Measurements from ENCODE around the gene DKK2. TPM values are rescaled to one million over a fixed set of nuclear protein-coding genes. Genes with fewer than 3 reads are reported as not detected.

DKK2 gene
- total RNA-seq, 1 experiment from 2014 or later = 0.11 TPM

DNA sequence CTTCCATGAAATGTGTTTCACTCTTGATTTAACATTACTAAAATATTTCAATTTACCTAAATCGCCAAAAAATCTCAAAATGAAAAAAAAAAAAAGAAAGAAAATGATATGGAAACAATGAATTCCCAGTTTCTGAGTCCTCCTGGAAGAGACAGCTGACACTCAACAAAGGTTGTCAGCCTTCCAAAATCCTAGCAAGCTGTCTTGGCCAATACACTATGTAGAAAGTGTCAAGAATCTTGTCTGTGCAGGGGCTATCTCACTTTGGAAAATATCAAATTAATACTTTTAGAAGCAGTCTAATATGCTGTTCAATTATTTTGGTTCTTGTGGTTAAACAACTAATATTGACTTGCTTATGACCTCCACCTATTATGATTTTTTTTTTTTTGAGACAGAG lies 8.7 kb downstream of the DKK2 start:
- H2BK12ac ChIP-seq (ENCODE audit: insufficient read length, low read depth, low read length) = no peak overlapping the region
- H3K27me3 Mint-ChIP-seq (ENCODE audit: low read depth) = no peaks in the 10 kb centered on the region; the same call in 1 of the 2 replicates
- H2BK20ac ChIP-seq (ENCODE audit: low read depth, low read length, poor library complexity, severe bottlenecking) = no peak overlapping the region
- H3K36me3 Mint-ChIP-seq (ENCODE audit: insufficient read depth in 1 of 3, low read depth in 3 of 3) = no peaks in the 10 kb centered on the region
- TF ChIP-seq, protein P1, sequence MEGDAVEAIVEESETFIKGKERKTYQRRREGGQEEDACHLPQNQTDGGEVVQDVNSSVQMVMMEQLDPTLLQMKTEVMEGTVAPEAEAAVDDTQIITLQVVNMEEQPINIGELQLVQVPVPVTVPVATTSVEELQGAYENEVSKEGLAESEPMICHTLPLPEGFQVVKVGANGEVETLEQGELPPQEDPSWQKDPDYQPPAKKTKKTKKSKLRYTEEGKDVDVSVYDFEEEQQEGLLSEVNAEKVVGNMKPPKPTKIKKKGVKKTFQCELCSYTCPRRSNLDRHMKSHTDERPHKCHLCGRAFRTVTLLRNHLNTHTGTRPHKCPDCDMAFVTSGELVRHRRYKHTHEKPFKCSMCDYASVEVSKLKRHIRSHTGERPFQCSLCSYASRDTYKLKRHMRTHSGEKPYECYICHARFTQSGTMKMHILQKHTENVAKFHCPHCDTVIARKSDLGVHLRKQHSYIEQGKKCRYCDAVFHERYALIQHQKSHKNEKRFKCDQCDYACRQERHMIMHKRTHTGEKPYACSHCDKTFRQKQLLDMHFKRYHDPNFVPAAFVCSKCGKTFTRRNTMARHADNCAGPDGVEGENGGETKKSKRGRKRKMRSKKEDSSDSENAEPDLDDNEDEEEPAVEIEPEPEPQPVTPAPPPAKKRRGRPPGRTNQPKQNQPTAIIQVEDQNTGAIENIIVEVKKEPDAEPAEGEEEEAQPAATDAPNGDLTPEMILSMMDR (conservative IDR thresholded peaks at IDR 0.05) = no peak
- H3K27me3 ChIP-seq (ENCODE audit: insufficient read depth, low read length) = no peaks in the 10 kb centered on the region
- no peak overlapping the region for H2BK15ac ChIP-seq (ENCODE audit: low read depth, low read length)
- H3K23ac ChIP-seq (ENCODE audit: insufficient read length, low read depth, low read length) = no peak overlapping the region
- H4K20me1 ChIP-seq (ENCODE audit: control insufficient read depth, insufficient read depth, insufficient read length) = no peaks in the 10 kb centered on the region
- H3K9ac ChIP-seq (ENCODE audit: extremely low read depth, insufficient read length, low read length) = no peak overlapping the region
- H3K4me2 ChIP-seq (ENCODE audit: insufficient read depth, insufficient read length, low read length) = no peak overlapping the region
- H3K4ac ChIP-seq (ENCODE audit: low read depth, low read length) = no peak overlapping the region
- H3K56ac ChIP-seq (ENCODE audit: insufficient read length, low read depth, low read length) = no peak overlapping the region
- H3K23me2 ChIP-seq (ENCODE audit: insufficient read length, low read depth, low read length, poor library complexity, severe bottlenecking) = no peaks in the 10 kb centered on the region
- no peak overlapping the region for H2BK120ac ChIP-seq (ENCODE audit: low read depth, low read length, poor library complexity, severe bottlenecking)
- H3K4me3 Mint-ChIP-seq = no peak overlapping the region
- no peak overlapping the region for H2AFZ ChIP-seq (ENCODE audit: low read length)
- H2BK5ac ChIP-seq (ENCODE audit: insufficient read length, low read length) = no peak overlapping the region
- H4K5ac ChIP-seq (ENCODE audit: insufficient read length, low read depth, low read length) = no peak overlapping the region
- no CpG with 5 or more reads among the region's 1 CpG for WGBS (ENCODE audit: extremely low coverage, insufficient read length, low lambda C conversion rate)
- no peaks in the 10 kb centered on the region for H3K4me1 ChIP-seq (ENCODE audit: insufficient read depth, low read length)
- no peak overlapping the region for H3K27ac ChIP-seq (ENCODE audit: insufficient read length, low read depth, low read length)
- no peaks in the 10 kb centered on the region for H3K9me3 ChIP-seq (ENCODE audit: control insufficient read depth, low read depth, low read length)
- no peak overlapping the region for H3K27ac Mint-ChIP-seq
- DNase-seq = no peak
- no peak overlapping the region for H2AK5ac ChIP-seq (ENCODE audit: insufficient read length, low read length)
- no peak overlapping the region for H3K18ac ChIP-seq (ENCODE audit: insufficient read length, low read depth, low read length)
- H3K9me3 Mint-ChIP-seq = no peaks in the 10 kb centered on the region
- no peak overlapping the region for H3K14ac ChIP-seq (ENCODE audit: insufficient read depth, low read length)
- no peak overlapping the region for H4K91ac ChIP-seq (ENCODE audit: insufficient read length, low read depth, low read length)
- H3T11ph ChIP-seq (ENCODE audit: low read length) = no peak overlapping the region
- no peaks in the 10 kb centered on the region for H3K79me2 ChIP-seq (ENCODE audit: insufficient read depth, low read length)
- peaks cover 0 to 5% of the 10 kb centered on the region in 2 experiments; a peak in 1 of 4 replicates for H3K4me1 Mint-ChIP-seq
- no peaks in the 10 kb centered on the region for H3K79me1 ChIP-seq (ENCODE audit: insufficient read depth, low read depth, low read length, poor library complexity, severe bottlenecking)
- no peak overlapping the region for H4K8ac ChIP-seq (replicated peaks; ENCODE audit: insufficient read length, low read depth, low read length)
